GM18873 (cell line): ENCODE data around the gene XAB2.

Experiments used
- ATAC-seq: cut with Tn5 transposase; IDR thresholded peaks from one replicate; pipeline ENCODE4 v1.9.1; 2021; ENCODE audit warnings: mild to moderate bottlenecking, moderate library complexity, moderate number of reproducible peaks; ENCODE audit not compliant: unreplicated experiment, low FRiP score

Gene XAB2

GRCh38 chr19:7636317-7636690 lies 7.0 kb upstream of the XAB2 start:
- no peak for ATAC-seq

DNA sequence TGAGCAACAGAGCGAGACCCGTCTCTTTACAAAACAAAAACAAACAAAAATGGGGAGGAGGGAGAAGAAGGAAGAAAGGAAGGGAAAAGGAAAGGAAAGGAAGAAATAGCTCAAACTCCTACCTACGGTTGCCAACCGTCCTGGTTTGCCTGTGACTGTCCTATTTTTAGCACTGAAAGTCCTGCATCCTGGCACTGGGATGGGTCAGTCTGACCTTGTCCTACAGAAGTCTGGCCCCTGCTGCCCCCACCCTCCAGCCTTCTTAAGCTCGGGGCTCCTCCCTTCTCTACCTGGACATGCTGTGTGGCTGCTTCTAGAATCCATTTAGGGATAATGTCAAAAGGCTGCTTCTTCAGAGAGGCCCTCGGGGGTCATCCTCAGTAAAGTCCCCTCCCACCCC lies 6.3 kb upstream of the XAB2 start:
- no peak for ATAC-seq

- ATAC-seq: no peak
Measured at GRCh38 chr19:7633698-7634097, 4.4 kb upstream of the XAB2 start, which contains the start of gene PCP2. Gene PCP2, minus strand, starts transcription at chr19:7633719. Its CDS starts 262 bp downstream, at chr19:7633457.

GRCh38 chr19:7632340-7633203 lies 3.2 kb upstream of the XAB2 start:
- no peak for ATAC-seq

DNA sequence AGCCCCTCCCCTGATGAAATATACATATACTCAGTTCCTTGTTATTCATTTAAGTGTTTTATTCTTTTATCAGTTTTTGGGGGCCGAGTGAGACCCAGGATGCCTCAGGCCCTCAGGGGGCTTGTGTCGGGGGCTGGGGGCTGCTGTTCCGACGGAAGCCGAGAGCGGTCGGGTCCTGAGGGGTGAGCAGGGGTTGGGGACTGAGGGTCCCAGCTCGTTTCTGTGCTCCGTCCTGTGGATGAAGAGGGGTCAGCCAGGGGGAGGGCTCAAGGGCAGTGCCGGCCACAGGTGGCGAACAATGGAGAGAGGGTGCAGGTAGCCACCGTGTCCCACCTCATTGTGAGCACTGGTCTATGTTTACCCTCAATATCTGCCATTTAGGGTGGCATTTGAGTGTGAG lies 2.2 kb upstream of the XAB2 start:
- no peak for ATAC-seq

- ATAC-seq: no peak
Measured at GRCh38 chr19:7628589-7629311, 595 bp downstream of the XAB2 start.

GRCh38 chr19:7627166-7627565 lies 2.2 kb downstream of the XAB2 start:
- ATAC-seq: no peak

DNA sequence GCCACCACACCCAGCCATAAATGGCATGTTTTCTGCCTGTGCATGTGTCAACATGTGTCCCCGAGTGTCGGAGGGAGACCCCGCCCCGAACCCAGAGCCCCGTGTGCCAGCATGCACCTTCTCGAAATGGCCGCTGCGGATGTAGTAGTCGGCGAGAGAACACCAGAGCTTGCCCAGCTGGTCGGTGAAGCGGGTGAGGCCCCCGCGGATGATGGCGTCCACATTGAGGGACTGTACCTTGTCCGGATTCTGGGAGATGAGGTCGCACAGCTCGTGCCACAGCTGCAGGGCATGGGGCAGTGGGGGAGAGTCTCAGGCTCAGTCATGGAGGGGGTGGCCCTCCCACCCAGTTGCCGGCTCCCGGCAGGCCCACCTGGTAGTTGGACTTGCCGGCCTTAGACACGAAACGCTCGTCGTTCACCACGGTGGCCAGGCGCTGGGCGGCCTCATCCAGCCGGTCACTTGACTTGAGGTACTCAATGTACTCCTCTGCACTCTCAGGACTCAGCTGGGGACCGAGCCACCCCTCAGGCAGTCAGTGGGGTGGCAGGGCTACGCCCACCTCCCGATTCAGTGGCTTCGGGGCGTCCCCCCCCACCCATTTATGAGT lies 3.5 kb downstream of the XAB2 start:
- no peak for ATAC-seq

DNA sequence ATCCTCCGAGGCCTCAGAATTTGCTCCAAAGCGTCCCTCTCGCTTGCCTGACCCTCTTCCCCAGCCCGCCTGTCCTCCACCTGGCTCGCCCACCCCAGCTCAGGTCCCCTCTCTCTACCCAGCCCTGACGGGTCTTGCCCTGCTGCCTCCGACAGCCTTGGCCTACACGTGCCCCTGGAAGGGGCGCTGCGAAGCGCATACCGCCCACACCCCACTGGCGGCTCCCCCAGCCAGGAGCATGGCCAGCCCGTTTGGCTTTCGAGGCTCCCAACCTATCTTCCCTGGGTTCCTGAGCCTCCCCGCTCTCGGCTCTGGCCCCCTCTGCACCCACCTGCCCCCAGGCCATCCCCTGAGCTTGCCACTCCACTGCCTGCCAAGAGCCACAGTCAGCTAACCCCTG lies 4.5 kb downstream of the XAB2 start:
- no peak for ATAC-seq

DNA sequence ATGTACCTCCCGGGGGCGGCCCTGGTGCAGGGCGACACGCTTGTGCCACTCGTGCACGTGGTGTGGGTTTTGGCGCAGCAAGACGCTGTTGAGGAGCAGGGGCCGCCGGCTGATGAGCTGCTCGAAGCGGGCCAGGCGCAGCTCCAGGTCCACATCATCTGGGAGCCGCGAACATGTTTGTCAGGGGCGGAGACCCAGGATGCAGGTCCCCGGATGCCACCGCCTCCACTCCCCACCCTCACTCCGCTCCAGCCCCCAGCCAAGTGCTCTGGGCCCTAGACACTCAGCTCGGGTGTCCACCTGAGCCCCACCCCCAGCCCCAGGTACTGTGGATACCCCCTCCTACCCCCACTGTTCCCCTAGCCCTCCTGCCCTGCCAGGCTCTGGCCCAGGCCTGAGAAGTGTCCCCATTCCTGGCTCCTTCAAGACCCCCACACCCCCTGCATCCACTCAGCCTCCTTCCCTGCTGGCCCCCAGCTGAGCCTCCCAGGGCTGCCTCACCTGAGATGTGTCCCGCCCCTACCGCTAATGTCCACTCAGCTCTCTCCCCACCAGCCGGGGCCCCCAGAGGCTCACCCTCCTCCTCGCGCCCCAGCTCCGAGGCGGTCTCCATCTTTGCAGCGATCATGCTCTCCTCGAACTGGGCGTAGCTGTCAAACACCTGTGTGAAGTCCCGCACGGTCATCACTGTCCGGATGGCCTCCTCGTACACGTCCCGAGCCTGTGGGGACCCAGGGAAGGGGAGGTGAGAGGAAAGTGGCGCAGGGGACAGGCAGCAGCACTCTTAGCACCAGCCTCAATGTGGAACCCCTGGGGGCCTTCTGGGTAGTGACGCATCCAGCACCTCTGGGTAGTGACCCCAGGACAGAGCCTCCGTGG lies 5.4 kb downstream of the XAB2 start:
- ATAC-seq: no peak

DNA sequence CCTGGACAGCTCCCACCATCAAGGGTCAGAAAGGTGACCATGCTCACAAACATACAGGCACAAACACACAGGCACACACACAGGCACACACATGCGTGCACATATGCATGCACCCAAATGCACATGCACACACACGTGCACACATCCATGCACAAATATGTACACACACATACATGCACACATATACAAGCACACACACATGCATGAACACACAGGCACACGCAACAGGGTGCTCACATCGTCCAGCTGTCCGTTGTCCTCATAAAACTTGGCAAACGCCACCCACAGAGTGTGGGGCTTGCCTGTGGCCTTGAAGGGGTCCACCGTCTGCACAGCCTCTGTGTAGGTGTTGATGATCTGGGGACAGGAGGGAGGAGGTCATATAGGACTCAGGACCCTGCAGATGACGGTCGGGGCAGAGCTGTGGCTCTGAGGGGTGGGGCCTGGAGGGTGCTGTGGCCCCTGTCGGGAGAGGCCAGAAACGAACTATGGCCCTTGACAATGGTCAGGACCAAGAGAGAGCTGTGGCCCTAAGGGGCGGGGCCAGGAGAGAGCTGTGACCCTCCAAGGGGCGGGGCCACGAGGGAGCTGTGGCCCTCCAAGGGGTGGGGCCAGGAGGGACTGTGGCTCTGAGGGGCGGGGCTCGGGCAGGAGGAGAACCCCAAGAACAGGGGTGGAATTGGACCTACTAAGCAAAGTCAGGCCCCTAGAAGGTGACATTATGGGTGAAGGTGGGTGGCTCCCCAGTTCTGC lies 6.2 kb downstream of the XAB2 start:
- ATAC-seq: no peak

DNA sequence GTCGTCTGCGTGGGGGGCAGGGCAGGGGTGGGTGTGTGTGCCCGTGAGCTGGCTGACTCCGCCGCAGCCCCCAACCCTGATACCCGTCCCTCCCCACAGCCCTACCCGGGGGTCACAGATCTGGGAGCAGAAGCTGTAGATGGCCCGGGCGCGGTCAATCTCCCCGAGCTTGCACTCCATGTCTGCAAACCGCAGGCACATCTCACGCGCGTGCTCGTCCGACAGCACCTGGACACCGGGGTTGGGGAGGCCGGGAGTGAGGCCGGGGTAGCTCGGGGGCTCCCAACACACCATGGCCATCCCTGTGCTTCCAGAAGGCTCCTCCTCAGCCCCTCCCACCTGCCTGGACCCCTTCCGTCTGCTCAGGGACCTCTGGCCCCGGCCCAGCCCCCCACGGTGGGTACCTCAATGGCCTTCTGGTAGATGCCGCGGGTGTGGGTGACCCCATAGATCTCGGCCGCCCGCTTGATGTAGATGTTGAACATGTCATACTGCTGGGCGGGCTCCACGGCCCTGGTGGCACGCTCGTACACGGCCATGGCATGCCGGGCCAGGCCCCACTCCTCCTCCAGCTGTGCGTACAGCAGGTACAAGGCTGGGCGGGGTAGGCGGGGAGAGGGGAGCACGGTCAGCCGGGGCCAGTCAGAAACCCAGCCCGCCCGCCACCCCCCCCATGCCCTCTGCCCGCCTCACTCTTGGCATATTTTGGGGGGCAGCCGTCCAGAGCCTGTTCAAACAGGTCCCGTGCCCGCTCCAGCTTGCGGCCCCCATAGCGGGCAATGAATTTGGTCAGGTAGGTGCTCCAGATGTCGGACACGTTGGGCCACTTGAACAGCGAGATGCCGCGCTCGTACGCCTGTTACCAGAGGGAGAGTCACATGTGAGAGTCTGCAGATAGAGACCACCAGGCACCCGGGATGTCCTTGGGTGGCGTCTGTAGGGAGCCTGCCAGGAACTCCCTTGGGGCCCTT lies 8.6 kb downstream of the XAB2 start:
- ATAC-seq: no peak

- ATAC-seq: no peak
Measured at GRCh38 chr19:7619671-7620441, 9.5 kb downstream of the XAB2 start.

DNA sequence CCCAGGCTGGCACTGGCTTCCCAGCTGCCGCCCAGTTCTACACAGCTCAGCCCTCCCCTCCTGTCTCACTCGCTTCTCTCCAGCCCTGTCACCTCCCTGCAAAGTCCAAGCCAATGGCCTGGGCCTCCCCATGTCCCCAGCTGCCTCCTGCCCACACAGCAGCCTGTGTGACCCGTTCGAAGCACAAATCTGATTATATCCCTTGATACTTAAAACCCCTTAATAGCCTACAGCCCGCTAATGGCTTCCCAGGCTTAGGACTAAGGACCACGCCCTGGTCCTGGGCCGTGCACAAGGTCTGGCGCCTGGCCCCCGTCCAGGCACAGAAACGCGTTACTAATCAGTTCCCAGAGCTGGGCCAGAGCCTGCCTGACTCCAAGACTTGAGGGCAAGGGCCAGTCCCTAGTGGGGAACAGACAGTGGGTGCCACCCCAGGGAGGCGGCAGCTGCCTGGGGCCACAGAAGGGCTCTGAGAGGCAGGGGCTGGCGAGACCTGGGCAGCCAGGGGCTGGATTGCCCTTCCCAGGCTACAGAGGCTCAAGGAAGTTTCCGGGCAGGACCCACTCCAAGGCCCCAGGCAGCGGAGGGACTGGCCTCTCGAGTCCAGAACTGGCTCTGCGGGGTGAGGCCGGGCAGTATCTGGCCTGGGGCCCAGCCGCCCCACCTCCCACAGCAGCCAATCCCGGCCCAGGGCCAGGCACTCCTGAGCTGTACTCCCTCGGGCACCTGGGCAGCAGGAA lies 10.4 kb downstream of the XAB2 start:
- ATAC-seq: no peak

- ATAC-seq: no peak
Measured at GRCh38 chr19:7618348-7618747, 11.0 kb downstream of the XAB2 start.

GRCh38 chr19:7617735-7618134 lies 11.6 kb downstream of the XAB2 start:
- ATAC-seq: no peak

DNA sequence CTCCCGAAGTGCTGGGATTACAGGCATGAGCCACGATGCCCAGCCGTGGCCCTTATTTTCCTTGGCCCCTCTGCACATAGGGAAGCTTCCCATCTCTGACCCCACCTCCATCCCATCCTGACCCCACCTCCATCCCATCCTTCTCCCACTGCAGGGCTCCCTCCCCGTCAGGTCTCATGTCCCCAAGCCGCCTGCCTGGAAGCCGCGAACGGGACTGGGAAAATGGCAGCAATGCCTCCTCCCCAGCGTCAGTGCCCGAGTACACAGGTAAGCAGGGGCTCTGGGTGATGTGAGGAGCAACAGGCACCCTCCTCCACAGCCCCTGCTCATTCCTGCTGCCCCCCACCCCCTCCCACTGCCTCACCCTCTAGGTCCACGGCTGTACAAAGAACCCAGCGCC lies 12.2 kb downstream of the XAB2 start:
- ATAC-seq: no peak
